GM12872 (cell line): ENCODE measurements around the gene EGLN2.

Experiments
- CTCF ChIP-seq: IDR thresholded peaks from 3 replicates; pipeline ENCODE4 v1.5.1; 2011; ENCODE audit warnings: low read depth, mild to moderate bottlenecking, low read length, moderate library complexity; ENCODE audit not compliant: insufficient read depth

The EGLN2 gene

GRCh38 chr19:40755791-40756190 lies 43.2 kb upstream of the EGLN2 start:
- no peak for TF ChIP-seq CTCF

- TF ChIP-seq CTCF = no peak
Measured at GRCh38 chr19:40756502-40757110, 42.4 kb upstream of the EGLN2 start.

- no peak for TF ChIP-seq CTCF
Measured at GRCh38 chr19:40758491-40758890, 40.5 kb upstream of the EGLN2 start.

GRCh38 chr19:40759352-40759751 lies 39.6 kb upstream of the EGLN2 start:
- no peak for TF ChIP-seq CTCF

- TF ChIP-seq CTCF = no peak
Measured at GRCh38 chr19:40762754-40763470, 36.1 kb upstream of the EGLN2 start.

- no peak for TF ChIP-seq CTCF
Measured at GRCh38 chr19:40763526-40763925, 35.5 kb upstream of the EGLN2 start.

GRCh38 chr19:40763963-40764362 lies 35.0 kb upstream of the EGLN2 start:
- TF ChIP-seq CTCF = no peak
